ENCODE results near the gene LRRFIP1.

The LRRFIP1 gene

DNA sequence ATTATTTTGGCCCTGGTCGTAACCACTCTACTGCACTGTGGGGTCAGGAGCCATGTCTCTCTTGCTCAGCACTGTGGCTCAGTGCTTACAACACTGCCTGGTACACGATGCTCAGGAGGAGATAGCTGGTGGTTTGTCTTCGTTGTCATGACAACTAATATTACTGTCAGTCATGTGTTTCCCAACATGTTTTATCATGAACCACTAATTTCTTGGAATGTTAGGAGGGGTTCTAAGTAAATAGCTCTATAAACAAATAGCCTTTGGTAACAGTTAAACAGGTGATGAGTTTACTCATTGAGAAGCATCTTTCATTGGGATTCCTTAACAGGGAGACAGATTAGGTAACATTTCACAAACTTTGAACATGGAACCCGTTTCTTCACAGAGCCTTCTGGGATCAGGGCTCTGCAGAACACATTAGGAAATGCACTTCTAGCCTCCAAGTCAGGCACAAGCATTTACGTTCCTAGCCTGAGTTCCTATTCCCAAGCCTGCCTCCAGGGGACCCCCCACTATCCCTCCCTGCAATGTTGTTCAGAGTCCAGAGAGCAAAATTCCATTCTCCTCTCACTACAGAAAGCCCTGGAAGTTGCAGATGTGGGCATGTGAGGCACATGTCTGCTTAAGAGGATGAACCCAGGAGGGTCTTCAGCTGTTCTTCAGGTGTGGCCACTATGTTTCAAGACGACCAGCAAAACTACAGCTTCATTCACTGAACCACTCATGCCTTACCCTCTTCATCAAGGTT lies 164.8 kb downstream of the LRRFIP1 start:
- no peak for DNase-seq (ENCODE audit: low read depth)
- TF ChIP-seq, protein P1, sequence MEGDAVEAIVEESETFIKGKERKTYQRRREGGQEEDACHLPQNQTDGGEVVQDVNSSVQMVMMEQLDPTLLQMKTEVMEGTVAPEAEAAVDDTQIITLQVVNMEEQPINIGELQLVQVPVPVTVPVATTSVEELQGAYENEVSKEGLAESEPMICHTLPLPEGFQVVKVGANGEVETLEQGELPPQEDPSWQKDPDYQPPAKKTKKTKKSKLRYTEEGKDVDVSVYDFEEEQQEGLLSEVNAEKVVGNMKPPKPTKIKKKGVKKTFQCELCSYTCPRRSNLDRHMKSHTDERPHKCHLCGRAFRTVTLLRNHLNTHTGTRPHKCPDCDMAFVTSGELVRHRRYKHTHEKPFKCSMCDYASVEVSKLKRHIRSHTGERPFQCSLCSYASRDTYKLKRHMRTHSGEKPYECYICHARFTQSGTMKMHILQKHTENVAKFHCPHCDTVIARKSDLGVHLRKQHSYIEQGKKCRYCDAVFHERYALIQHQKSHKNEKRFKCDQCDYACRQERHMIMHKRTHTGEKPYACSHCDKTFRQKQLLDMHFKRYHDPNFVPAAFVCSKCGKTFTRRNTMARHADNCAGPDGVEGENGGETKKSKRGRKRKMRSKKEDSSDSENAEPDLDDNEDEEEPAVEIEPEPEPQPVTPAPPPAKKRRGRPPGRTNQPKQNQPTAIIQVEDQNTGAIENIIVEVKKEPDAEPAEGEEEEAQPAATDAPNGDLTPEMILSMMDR (IDR thresholded peaks at IDR 0.05; ENCODE audit: insufficient read depth, low read depth, low read length, missing control alignments): no peak
- no peak overlapping the region for H3K4me3 ChIP-seq (ENCODE audit: low read depth, low read length)

DNA sequence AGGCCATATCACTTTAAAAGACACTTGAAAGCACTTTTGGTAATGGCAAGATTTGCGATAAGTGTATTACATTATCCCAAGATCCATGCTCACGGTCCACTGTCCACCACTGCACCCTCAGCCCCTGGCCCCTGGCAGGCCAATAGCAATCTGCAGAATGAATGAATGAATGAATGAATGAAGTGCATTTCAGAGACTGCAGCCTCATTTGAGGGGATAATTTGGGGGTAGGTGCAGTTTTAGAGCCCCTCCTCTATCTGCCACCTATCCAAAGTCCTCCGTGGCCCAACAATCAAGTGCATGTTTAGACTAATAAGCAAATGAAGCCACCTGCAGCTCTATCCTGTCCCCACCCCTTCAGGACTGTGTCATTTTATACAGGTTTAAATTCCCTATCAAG lies 169.9 kb downstream of the LRRFIP1 start:
- DNase-seq (ENCODE audit: low read depth): no peak
- TF ChIP-seq, protein P1 (IDR thresholded peaks at IDR 0.05; ENCODE audit: insufficient read depth, low read depth, low read length, missing control alignments): no peak
- no peak overlapping the region for H3K4me3 ChIP-seq (ENCODE audit: low read depth, low read length)

DNA sequence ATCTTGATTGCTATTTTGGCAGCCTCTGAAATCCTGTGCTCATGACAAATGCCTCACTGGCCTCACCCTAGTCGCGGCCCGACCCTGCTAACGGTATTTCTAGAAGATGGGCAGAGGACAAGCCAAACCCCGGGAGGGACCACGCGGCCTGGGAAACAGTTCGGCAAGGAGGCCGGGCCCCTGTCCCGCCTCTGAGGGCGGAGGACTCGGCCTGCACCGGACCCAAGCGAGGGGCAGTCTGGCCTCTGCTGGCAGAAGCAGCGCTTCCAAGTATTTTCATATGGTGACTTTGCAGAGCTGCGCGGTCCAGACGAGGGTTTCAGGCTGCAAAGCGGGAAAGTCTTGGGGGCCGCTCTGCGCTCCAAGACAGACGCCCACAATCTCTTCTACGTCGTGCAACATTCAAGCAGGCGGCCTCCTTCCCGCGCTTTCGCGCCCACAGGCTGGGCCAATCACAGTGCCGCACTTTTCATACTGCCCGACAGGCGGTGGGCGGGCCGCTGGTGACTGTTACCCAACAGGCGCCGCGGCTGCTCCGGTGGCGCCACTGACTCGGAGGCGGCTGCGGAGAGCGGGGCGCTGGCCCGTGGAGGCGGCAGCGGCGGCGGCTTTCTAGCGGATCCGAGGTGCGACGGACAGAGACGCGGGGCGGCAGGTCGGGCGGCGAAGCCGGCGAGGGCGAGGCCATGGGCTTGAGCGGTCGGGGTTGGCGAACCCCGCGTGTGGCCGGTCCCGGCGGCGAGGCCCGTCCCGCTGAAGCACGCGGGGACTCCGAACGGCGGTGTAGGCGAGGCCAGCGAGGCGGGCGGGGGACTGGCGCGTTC lies 171.1 kb downstream of the LRRFIP1 start, which contains the start of gene RBM44:
Gene RBM44, plus strand, starts transcription at position 544 of the 824 bp plus-strand sequence. CDS start 14,831 bp downstream, outside the sequence.
- DNase-seq (ENCODE audit: low read depth): no peak

DNA sequence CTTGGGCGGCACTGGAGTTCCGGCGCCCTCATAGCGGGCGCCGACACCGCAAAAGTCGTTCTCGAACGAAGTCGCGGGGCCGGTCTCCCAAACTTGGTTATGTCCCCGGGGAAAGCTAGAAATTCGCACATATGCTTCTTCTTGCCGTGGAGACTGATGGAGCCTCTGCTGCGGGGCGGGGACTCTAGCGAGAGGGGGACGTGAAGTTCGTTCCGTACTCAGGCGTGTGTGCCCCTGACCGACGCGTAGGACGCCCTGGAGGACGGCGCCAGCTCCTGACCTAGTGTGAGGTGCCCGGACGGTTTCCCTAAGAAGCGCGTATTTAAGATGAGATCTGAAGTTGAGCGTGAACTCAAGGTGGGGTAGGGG lies 171.7 kb downstream of the LRRFIP1 start:
- TF ChIP-seq, protein P1 (IDR thresholded peaks at IDR 0.05; ENCODE audit: insufficient read depth, low read depth, low read length, missing control alignments): no peak
- no peak overlapping the region for H3K4me3 ChIP-seq (ENCODE audit: low read depth, low read length)
- DNase-seq (ENCODE audit: low read depth): no peak

More for the DNA sequence above, 171.1 kb downstream of the LRRFIP1 start, which contains the start of gene RBM44:
- H3K4me3 ChIP-seq (ENCODE audit: low read depth, low read length): no peak within 1 kb of the TSS
- TF ChIP-seq, protein P1 (IDR thresholded peaks at IDR 0.05; ENCODE audit: insufficient read depth, low read depth, low read length, missing control alignments): no peak

DNA sequence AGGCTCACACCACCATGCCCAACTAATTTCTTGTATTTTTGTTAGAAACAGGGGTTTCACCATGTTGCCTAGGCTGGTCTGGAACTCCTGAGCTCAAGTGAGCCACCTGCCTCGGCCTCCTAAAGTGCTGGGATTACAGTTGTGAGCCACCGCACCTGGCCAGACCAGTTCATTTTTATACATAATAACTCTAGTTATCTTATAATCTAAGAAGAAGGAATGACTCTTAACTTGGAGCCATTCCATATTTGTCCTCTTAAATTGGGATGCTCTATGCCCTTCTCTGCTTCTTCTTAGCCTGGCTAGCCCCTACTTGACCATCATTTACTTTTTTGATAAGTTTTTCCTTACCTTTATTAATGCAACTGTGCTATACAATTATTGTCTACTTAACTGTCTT lies 174.1 kb downstream of the LRRFIP1 start:
- TF ChIP-seq, protein P1 (IDR thresholded peaks at IDR 0.05; ENCODE audit: insufficient read depth, low read depth, low read length, missing control alignments): no peak
- no peak overlapping the region for H3K4me3 ChIP-seq (ENCODE audit: low read depth, low read length)
- no peak for DNase-seq (ENCODE audit: low read depth)

DNA sequence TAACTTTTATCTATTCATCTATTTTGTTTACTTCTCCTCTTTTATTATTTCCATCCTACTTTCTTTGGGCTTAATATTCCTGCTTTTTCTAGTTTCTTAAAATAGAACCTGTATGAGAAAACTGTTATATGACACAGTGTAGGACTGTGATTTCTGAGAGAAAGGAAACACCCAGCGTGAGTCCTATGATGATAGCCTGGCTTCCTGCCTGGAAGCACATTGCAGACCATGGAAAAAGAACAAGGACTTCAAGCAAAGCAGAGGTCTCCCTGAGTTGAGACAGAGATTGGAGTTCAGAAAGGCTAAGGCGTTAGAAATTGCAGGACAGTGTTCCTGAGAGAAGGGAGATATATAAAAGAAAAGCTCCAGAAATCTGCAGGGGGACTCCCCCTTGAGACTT lies 178.9 kb downstream of the LRRFIP1 start:
- TF ChIP-seq, protein P1 (IDR thresholded peaks at IDR 0.05; ENCODE audit: insufficient read depth, low read depth, low read length, missing control alignments): no peak
- no peak for DNase-seq (ENCODE audit: low read depth)
- H3K4me3 ChIP-seq (ENCODE audit: low read depth, low read length): no peak overlapping the region
